Tibial artery (tissue), 4 donors: ENCODE data around the gene TMCC1.

ENCODE experiments used
- DNase-seq, 2 donors: peaks; one replicate each; pipeline ENCODE4 v3.0.0-alpha.2; 2019
- H3K27ac ChIP-seq, 2 donors: fragments of 200-600 bp; sonication (generic) in 1 of 2; 1 replicate in 1 of 2; 2 replicates in 1 of 2; pipeline ENCODE4 v1.5.1; 2018 to 2019; ENCODE audit warnings: mild to moderate bottlenecking in 1 of 2
- H3K27me3 ChIP-seq, 2 donors: fragments of 200-600 bp; sonication (generic) in 1 of 2; one replicate each; pipeline versions ENCODE4 v1.5.1 to v1.6.0; 2016 to 2019
- H3K36me3 ChIP-seq, 3 donors: fragments of 200-600 bp; sonication (generic) in 2 of 3; one replicate each; pipeline ENCODE4 v1.5.1; 2016 to 2019; ENCODE audit warnings: mild to moderate bottlenecking in 2 of 3
- H3K4me1 ChIP-seq, 4 donors: fragments of 200-600 bp; sonication (generic) in 2 of 4; 1 replicate in 3 of 4; 2 replicates in 1 of 4; pipeline ENCODE4 v1.5.1; 2016 to 2019
- H3K4me3 ChIP-seq, 2 donors: fragments of 200-600 bp; sonication (generic) in 1 of 2; 1 replicate in 1 of 2; 2 replicates in 1 of 2; pipeline ENCODE4 v1.5.1; 2018 to 2019; ENCODE audit warnings: mild to moderate bottlenecking in 2 of 2
- H3K9me3 ChIP-seq, 3 donors: fragments of 200-600 bp; sonication (generic) in 1 of 3; one replicate each; pipeline ENCODE4 v1.5.1; 2016 to 2019
- intact Hi-C: fragments of 100-400 bp; cut with DNase I; formaldehyde crosslinking; loops from one replicate; pipeline ENCODE4 v1.15.0; 2023; ENCODE audit warnings: low total_unique reads
- TF ChIP-seq, protein P1 (sequence below), 2 experiments: fragments of 200-600 bp in 1 of 2; fragments of 450-650 bp in 1 of 2; IDR thresholded peaks; one replicate each; pipeline ENCODE4 v1.5.1; 2017 to 2019; ENCODE audit warnings: antibody characterized with exemption in 2 of 2, mild to moderate bottlenecking in 1 of 2, moderate library complexity in 1 of 2

Gene TMCC1

DNA sequence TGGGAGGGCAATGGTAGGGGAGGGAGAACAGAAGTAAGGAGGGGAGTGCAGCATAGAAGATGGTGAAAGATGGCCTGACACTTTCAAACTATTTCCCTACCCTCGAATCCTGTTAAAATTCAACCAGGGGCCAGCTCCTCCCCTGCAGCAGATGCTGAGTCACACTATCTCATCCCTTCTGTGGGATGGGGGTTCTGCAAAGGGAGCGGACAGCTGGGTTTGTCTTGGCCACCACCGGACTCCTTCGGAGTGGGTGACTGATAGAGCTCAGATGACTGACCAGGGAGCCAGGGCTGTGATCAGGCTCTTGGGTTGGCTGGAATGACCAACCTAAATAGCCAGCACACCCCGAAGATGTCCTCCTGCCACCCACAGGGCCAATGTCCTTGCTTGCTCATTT lies 33.6 kb upstream of the TMCC1 start:
- TF ChIP-seq, protein P1, sequence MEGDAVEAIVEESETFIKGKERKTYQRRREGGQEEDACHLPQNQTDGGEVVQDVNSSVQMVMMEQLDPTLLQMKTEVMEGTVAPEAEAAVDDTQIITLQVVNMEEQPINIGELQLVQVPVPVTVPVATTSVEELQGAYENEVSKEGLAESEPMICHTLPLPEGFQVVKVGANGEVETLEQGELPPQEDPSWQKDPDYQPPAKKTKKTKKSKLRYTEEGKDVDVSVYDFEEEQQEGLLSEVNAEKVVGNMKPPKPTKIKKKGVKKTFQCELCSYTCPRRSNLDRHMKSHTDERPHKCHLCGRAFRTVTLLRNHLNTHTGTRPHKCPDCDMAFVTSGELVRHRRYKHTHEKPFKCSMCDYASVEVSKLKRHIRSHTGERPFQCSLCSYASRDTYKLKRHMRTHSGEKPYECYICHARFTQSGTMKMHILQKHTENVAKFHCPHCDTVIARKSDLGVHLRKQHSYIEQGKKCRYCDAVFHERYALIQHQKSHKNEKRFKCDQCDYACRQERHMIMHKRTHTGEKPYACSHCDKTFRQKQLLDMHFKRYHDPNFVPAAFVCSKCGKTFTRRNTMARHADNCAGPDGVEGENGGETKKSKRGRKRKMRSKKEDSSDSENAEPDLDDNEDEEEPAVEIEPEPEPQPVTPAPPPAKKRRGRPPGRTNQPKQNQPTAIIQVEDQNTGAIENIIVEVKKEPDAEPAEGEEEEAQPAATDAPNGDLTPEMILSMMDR (IDR thresholded peaks at IDR 0.05), result no peak
- intact Hi-C loops, result no loop called here
- peaks cover 3 to 23% (median 13%) of the 10 kb centered on the region in 3 donors for H3K9me3 ChIP-seq
- peaks cover 0 to 6% of the 10 kb centered on the region in 2 donors for H3K27me3 ChIP-seq
- no peak for DNase-seq
- H3K36me3 ChIP-seq, result no peaks in the 10 kb centered on the region
- no peak overlapping the region for H3K4me3 ChIP-seq
- no peak overlapping the region for H3K27ac ChIP-seq
- H3K4me1 ChIP-seq, result no peaks in the 10 kb centered on the region

DNA sequence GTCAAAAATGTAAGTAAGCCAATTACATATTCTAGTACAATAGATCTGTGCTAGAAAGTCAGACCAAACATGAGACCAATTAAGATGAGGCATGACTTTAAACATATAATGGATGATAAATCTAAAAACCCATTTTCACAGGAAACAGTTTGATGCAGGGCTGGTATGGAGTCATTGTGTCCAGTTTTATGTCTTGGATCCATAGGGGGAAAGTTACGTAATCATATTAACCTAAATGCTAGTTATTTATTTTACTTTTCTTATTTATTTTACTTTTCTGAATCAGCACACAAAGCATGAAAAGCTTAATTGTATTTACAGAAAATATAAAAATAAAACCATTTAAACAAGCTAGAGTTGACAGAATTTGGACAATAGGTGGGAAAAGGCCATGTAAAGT lies 26.3 kb upstream of the TMCC1 start:
- intact Hi-C loops, result no loop called here
- TF ChIP-seq, protein P1 (IDR thresholded peaks at IDR 0.05), result no peak
- H3K4me3 ChIP-seq, result no peak overlapping the region
- no peak overlapping the region for H3K27ac ChIP-seq
- H3K36me3 ChIP-seq, result peaks cover 0 to 3% (median 0%) of the 10 kb centered on the region in 3 donors
- H3K27me3 ChIP-seq, result no peaks in the 10 kb centered on the region
- peaks cover 9 to 36% (median 32%) of the 10 kb centered on the region in 3 donors for H3K9me3 ChIP-seq
- no peaks in the 10 kb centered on the region for H3K4me1 ChIP-seq
- no peak for DNase-seq

DNA sequence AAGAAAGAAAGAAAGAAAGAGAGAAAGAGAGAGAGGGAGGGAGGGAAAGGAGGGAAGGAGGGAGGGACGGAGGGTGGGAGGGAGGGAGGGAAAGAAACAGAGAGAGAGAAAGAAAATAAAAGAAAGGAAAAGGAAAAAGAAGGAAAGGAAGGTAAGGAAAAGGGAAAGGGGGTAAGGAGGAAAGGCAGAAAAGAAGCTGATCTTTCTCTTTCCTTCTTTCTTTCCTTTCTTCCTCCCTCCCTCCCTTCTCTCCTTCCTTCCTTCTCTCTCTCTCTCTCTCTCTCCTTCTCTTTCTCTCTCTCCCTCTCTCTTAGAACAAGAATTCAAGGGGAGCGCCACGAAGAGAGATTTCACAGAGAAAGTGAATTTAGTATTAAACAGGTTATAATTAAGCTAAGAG lies 25.8 kb upstream of the TMCC1 start:
- no peak for DNase-seq
- Histone ChIP-seq H3K27ac (no peak overlapping the region), H3K9me3 (peaks cover 9 to 36% (median 32%) of the 10 kb centered on the region in 3 donors), H3K27me3 (no peaks in the 10 kb centered on the region), H3K4me1 (no peaks in the 10 kb centered on the region), H3K4me3 (no peak overlapping the region), H3K36me3 (peaks cover 0 to 3% (median 0%) of the 10 kb centered on the region in 3 donors)
- intact Hi-C loops, result no loop called here
- TF ChIP-seq, protein P1 (IDR thresholded peaks at IDR 0.05), result no peak

DNA sequence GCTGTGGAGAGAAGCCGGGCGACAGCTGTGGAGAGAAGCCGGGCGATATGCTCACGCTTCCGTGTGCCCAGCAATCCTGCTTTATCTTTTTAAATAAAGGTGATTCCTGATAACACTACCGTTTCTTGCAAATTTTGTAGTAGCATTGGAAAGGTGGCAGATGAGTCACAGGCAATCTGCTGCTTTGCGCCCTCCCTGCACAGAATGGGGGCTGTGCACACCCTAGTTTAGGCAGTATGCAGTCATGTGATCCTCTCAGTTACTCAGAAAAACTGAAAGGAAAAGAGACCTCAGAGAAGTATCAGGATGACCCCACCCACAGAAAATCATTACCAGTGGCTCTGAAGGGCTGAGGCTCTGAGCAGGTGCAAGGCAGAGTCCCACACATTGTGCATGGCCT lies 24.9 kb upstream of the TMCC1 start:
- Histone ChIP-seq H3K4me1 (no peaks in the 10 kb centered on the region), H3K36me3 (peaks cover 0 to 3% (median 0%) of the 10 kb centered on the region in 3 donors), H3K9me3 (peaks cover 9 to 36% (median 32%) of the 10 kb centered on the region in 3 donors), H3K27me3 (no peaks in the 10 kb centered on the region), H3K27ac (no peak overlapping the region), H3K4me3 (no peak overlapping the region)
- TF ChIP-seq, protein P1 (IDR thresholded peaks at IDR 0.05), result no peak
- intact Hi-C loops, result no loop called here
- no peak for DNase-seq

DNA sequence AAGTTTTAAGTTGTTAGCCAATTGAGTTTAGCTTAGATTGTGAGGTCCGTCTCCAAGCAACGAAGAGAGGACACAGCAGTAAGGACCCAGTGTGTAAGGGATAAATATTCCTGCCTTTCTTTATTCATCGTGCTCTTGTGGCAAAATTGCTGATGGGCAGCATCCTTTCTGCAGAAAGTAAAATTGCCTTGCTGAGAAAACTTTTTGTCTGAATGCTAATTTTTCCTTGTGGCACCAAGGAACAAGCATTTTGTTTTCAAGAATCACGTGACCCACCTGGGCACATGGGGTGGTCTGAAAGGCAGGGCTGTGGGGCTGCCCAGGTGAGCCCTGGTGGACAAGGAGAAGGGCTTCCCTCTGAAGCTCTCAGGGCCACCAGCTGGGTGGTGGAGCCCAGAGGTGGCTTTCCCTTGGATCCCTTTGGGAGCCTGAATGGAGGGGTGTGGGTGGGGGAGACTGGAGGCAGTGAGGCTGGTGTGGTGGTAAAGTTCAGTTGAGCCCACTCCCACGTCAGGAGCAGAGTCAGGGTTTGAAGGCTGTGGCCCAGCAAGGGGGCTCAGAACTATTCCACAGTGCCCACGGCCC lies 24.0 kb upstream of the TMCC1 start:
- TF ChIP-seq, protein P1 (IDR thresholded peaks at IDR 0.05), result no peak
- H3K27ac ChIP-seq, result no peak overlapping the region

More for the DNA sequence above, 24.0 kb upstream of the TMCC1 start:
- Histone ChIP-seq H3K36me3 (peaks cover 0 to 3% (median 0%) of the 10 kb centered on the region in 3 donors), H3K4me1 (no peaks in the 10 kb centered on the region), H3K9me3 (peaks cover 9 to 36% (median 32%) of the 10 kb centered on the region in 3 donors), H3K4me3 (no peak overlapping the region), H3K27me3 (no peaks in the 10 kb centered on the region)
- no peak for DNase-seq
- intact Hi-C loops, result no loop called here
